ENCODE results near the gene GSTK1.

GSTK1 gene

GRCh38 chr7:143230602-143231457 is 32.4 kb upstream of the GSTK1 start:
- Histone ChIP-seq H3K79me2 (ENCODE audit: control insufficient read depth, low read length) (no peaks in the 10 kb centered on the region), H3F3A (ENCODE audit: control insufficient read depth, insufficient read depth) (no peaks in the 10 kb centered on the region), H3K27me3 (ENCODE audit: control insufficient read depth, low read length) (peaks cover 12% of the 10 kb centered on the region), H3K36me3 (ENCODE audit: control insufficient read depth, low read length) (no peaks in the 10 kb centered on the region), H4K20me1 (ENCODE audit: control insufficient read depth, insufficient read depth, low read depth, low read length) (no peaks in the 10 kb centered on the region), H3K9me2 (replicated peaks; ENCODE audit: control insufficient read depth, low read length) (no peaks in the 10 kb centered on the region), H3K9me3 (ENCODE audit: control insufficient read depth, insufficient read depth, low read length) (peaks cover 6% of the 10 kb centered on the region), H3K4me3 (ENCODE audit: low read length) (no peak overlapping the region), H3K4me2 (ENCODE audit: low read length) (no peak overlapping the region), H3K4me1 (ENCODE audit: control insufficient read depth, low read length) (no peaks in the 10 kb centered on the region), H3K27ac (ENCODE audit: low read depth, low read length) (no peak overlapping the region)
- TF ChIP-seq EZH2phosphoT487 (IDR thresholded peaks at IDR 0.05; ENCODE audit: borderline replicate concordance, low read length) (no peak), CTCF (IDR thresholded peaks at IDR 0.05; ENCODE audit: low read depth, low read length, poor library complexity, severe bottlenecking) (no peak)

- no peaks in the 10 kb centered on the region for H4K20me1 ChIP-seq (ENCODE audit: control insufficient read depth, insufficient read depth, low read depth, low read length)
- H3K9me3 ChIP-seq (ENCODE audit: control insufficient read depth, insufficient read depth, low read length), result peaks cover 9% of the 10 kb centered on the region
- no peaks in the 10 kb centered on the region for H3K9me2 ChIP-seq (replicated peaks; ENCODE audit: control insufficient read depth, low read length)
- no peak overlapping the region for H3K4me3 ChIP-seq (ENCODE audit: low read length)
- H3K36me3 ChIP-seq (ENCODE audit: control insufficient read depth, low read length), result no peaks in the 10 kb centered on the region
- H3K27me3 ChIP-seq (ENCODE audit: control insufficient read depth, low read length), result peaks cover 18% of the 10 kb centered on the region
- TF ChIP-seq CTCF (IDR thresholded peaks at IDR 0.05; ENCODE audit: low read depth, low read length, poor library complexity, severe bottlenecking), result no peak
- no peak for TF ChIP-seq EZH2phosphoT487 (IDR thresholded peaks at IDR 0.05; ENCODE audit: borderline replicate concordance, low read length)
- H3F3A ChIP-seq (ENCODE audit: control insufficient read depth, insufficient read depth), result no peaks in the 10 kb centered on the region
- H3K27ac ChIP-seq (ENCODE audit: low read depth, low read length), result no peak overlapping the region
- no peak overlapping the region for H3K4me2 ChIP-seq (ENCODE audit: low read length)
- no peaks in the 10 kb centered on the region for H3K4me1 ChIP-seq (ENCODE audit: control insufficient read depth, low read length)
- no peaks in the 10 kb centered on the region for H3K79me2 ChIP-seq (ENCODE audit: control insufficient read depth, low read length)
These were observed 29.3 kb upstream of the GSTK1 start for GRCh38 chr7:143233816-143234532.

GRCh38 chr7:143234533-143234875 is 28.7 kb upstream of the GSTK1 start:
- Histone ChIP-seq H3K9me3 (ENCODE audit: control insufficient read depth, insufficient read depth, low read length) (peaks cover 9% of the 10 kb centered on the region), H3K27me3 (ENCODE audit: control insufficient read depth, low read length) (peaks cover 18% of the 10 kb centered on the region), H3F3A (ENCODE audit: control insufficient read depth, insufficient read depth) (no peaks in the 10 kb centered on the region), H3K4me2 (ENCODE audit: low read length) (no peak overlapping the region), H3K9me2 (replicated peaks; ENCODE audit: control insufficient read depth, low read length) (no peaks in the 10 kb centered on the region), H4K20me1 (ENCODE audit: control insufficient read depth, insufficient read depth, low read depth, low read length) (no peaks in the 10 kb centered on the region), H3K79me2 (ENCODE audit: control insufficient read depth, low read length) (no peaks in the 10 kb centered on the region), H3K4me3 (ENCODE audit: low read length) (no peak overlapping the region), H3K4me1 (ENCODE audit: control insufficient read depth, low read length) (no peaks in the 10 kb centered on the region), H3K36me3 (ENCODE audit: control insufficient read depth, low read length) (no peaks in the 10 kb centered on the region), H3K27ac (ENCODE audit: low read depth, low read length) (no peak overlapping the region)
- TF ChIP-seq EZH2phosphoT487 (IDR thresholded peaks at IDR 0.05; ENCODE audit: borderline replicate concordance, low read length), result no peak
- no peak for TF ChIP-seq CTCF (IDR thresholded peaks at IDR 0.05; ENCODE audit: low read depth, low read length, poor library complexity, severe bottlenecking)
